Measurements from ENCODE around the gene CNIH2.
A peak's percentile ranks its signal among the peaks of the same experiment; 100 is the strongest.
"Not testable (repeated sequence)": the region's sequence is repeated elsewhere in the genome, so short reads cannot be mapped to it uniquely, and the experiment has no call there.

Gene CNIH2

GRCh38 chr11:66277471-66278362 is at the start of gene CNIH2:
CNIH2 (plus strand) TSS chr11:66278175; CDS start chr11:66278457, 282 bp downstream.
- peak; percentile 90 for DNase-seq

GRCh38 chr11:66228521-66228920 is 49.5 kb upstream of the CNIH2 start:
- no peak for DNase-seq

GRCh38 chr11:66230156-66230555 is 47.8 kb upstream of the CNIH2 start:
- no peak for DNase-seq

GRCh38 chr11:66230978-66231377 is 47.0 kb upstream of the CNIH2 start:
- DNase-seq, result no peak

GRCh38 chr11:66231561-66231960 is 46.4 kb upstream of the CNIH2 start:
- no peak for DNase-seq

GRCh38 chr11:66232769-66233168 is 45.2 kb upstream of the CNIH2 start:
- DNase-seq, result no peak

- no peak for DNase-seq
These were observed 44.7 kb upstream of the CNIH2 start for GRCh38 chr11:66233301-66233700.

- DNase-seq, result no peak
These were observed 42.8 kb upstream of the CNIH2 start for GRCh38 chr11:66235141-66235540.

GRCh38 chr11:66237867-66238266 is 40.1 kb upstream of the CNIH2 start:
- no peak for DNase-seq

GRCh38 chr11:66238786-66239413 is 39.1 kb upstream of the CNIH2 start:
- no peak for DNase-seq

GRCh38 chr11:66239511-66239910 is 38.5 kb upstream of the CNIH2 start:
- no peak for DNase-seq

- no peak for DNase-seq
These were observed 37.8 kb upstream of the CNIH2 start for GRCh38 chr11:66239998-66240780.

- no peak for DNase-seq
These were observed 37.2 kb upstream of the CNIH2 start for GRCh38 chr11:66240781-66241136.

GRCh38 chr11:66242095-66242765 is 35.7 kb upstream of the CNIH2 start:
- no peak for DNase-seq

GRCh38 chr11:66243782-66244535 is 34.0 kb upstream of the CNIH2 start:
- no peak for DNase-seq

- no peak for DNase-seq
These were observed 30.7 kb upstream of the CNIH2 start for GRCh38 chr11:66247295-66247694.

- no peak for DNase-seq
These were observed 30.2 kb upstream of the CNIH2 start for GRCh38 chr11:66247801-66248200.

GRCh38 chr11:66248903-66249302 is 29.1 kb upstream of the CNIH2 start:
- DNase-seq, result no peak

GRCh38 chr11:66251809-66252208 is 26.2 kb upstream of the CNIH2 start:
- no peak for DNase-seq

GRCh38 chr11:66253081-66253480 is 24.9 kb upstream of the CNIH2 start:
- not testable (repeated sequence) for DNase-seq

GRCh38 chr11:66258473-66258893 is 19.5 kb upstream of the CNIH2 start:
- DNase-seq, result no peak

- DNase-seq, result no peak
These were observed 18.8 kb upstream of the CNIH2 start for GRCh38 chr11:66259225-66259624.
